Erythroblast (primary cell): Measurements from ENCODE around the gene FOXE1.

Source experiments
- GATA1 ChIP-seq: IDR thresholded peaks from 2 replicates; pipeline ENCODE4 v1.6.1; 2011; ENCODE audit warnings: low read depth, mild to moderate bottlenecking, control low read depth, low read length, moderate library complexity
- POLR2A ChIP-seq: IDR thresholded peaks from 2 replicates; pipeline ENCODE4 v1.6.1; 2011; ENCODE audit warnings: mild to moderate bottlenecking, low read length

GRCh38 chr9:97804059-97804365 is 49.0 kb upstream of the FOXE1 start:
- TF ChIP-seq POLR2A = no peak
- TF ChIP-seq GATA1 = no peak
